ENCODE results near the gene TMEM164.

- TF ChIP-seq, protein P1, sequence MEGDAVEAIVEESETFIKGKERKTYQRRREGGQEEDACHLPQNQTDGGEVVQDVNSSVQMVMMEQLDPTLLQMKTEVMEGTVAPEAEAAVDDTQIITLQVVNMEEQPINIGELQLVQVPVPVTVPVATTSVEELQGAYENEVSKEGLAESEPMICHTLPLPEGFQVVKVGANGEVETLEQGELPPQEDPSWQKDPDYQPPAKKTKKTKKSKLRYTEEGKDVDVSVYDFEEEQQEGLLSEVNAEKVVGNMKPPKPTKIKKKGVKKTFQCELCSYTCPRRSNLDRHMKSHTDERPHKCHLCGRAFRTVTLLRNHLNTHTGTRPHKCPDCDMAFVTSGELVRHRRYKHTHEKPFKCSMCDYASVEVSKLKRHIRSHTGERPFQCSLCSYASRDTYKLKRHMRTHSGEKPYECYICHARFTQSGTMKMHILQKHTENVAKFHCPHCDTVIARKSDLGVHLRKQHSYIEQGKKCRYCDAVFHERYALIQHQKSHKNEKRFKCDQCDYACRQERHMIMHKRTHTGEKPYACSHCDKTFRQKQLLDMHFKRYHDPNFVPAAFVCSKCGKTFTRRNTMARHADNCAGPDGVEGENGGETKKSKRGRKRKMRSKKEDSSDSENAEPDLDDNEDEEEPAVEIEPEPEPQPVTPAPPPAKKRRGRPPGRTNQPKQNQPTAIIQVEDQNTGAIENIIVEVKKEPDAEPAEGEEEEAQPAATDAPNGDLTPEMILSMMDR (conservative IDR thresholded peaks at IDR 0.05 in 1 of 2, IDR thresholded peaks at IDR 0.05 in 1 of 2; ENCODE audit: extremely low read depth in 1 of 2, insufficient read depth in 1 of 2, low read depth in 1 of 2, low read length in 2 of 2) = no peak
- no peak for TF ChIP-seq EZH2 (IDR thresholded peaks at IDR 0.05; ENCODE audit: borderline replicate concordance, low read length)
Observed at GRCh38 chrX:110143454-110144210, 140.7 kb downstream of the TMEM164 start.

All from mammary epithelial cell (primary cell).